Peyer's patch (tissue), 4 donors: ENCODE measurements around the gene CDC42EP3.

ENCODE experiments used
- CTCF ChIP-seq, 6 experiments: fragments of 450-650 bp in 4 of 6; fragments of 200-600 bp in 2 of 6; sonication (generic) in 1 of 6; IDR thresholded peaks; one replicate each; pipeline ENCODE4 v1.5.1; 2017 to 2019; ENCODE audit warnings: antibody characterized with exemption in 6 of 6, mild to moderate bottlenecking in 3 of 6, moderate library complexity in 1 of 6
- POLR2A ChIP-seq, 2 donors: fragments of 450-650 bp; IDR thresholded peaks; one replicate each; pipeline ENCODE4 v1.5.1; 2017; ENCODE audit warnings: antibody characterized with exemption in 2 of 2, mild to moderate bottlenecking in 2 of 2, moderate library complexity in 2 of 2

- TF ChIP-seq POLR2A (IDR thresholded peaks at IDR 0.05) (no peak), CTCF (IDR thresholded peaks at IDR 0.05) (no peak)
Measured at GRCh38 chr2:37692711-37693110, 21.3 kb upstream of the CDC42EP3 start.
